Ishikawa (cell line): ENCODE results near the gene GATB.

ENCODE experiments used
- CEBPB ChIP-seq: IDR thresholded peaks from 2 replicates; pipeline ENCODE4 v1.6.1; 2012
- CREB1 ChIP-seq: IDR thresholded peaks from 2 replicates; pipeline ENCODE4 v1.6.1; 2012; ENCODE audit warnings: low read depth
- EGR1 ChIP-seq: IDR thresholded peaks from 2 replicates; pipeline ENCODE4 v1.6.1; 2012
- EP300 ChIP-seq: IDR thresholded peaks from 2 replicates; pipeline ENCODE4 v1.6.1; 2012; ENCODE audit warnings: borderline replicate concordance
- FOXM1 ChIP-seq: IDR thresholded peaks from 2 replicates; pipeline ENCODE4 v1.6.1; 2012; ENCODE audit warnings: low read depth, borderline replicate concordance
- NFIC ChIP-seq: IDR thresholded peaks from 2 replicates; pipeline ENCODE4 v1.6.1; 2012
- RAD21 ChIP-seq: IDR thresholded peaks from 2 replicates; pipeline ENCODE4 v1.6.1; 2012; ENCODE audit warnings: low read depth
- REST ChIP-seq: IDR thresholded peaks from 2 replicates; pipeline ENCODE4 v1.6.1; 2012; ENCODE audit warnings: low read depth, mild to moderate bottlenecking
- TAF1 ChIP-seq: IDR thresholded peaks from 2 replicates; pipeline ENCODE4 v1.6.1; 2012; ENCODE audit warnings: low read depth, mild to moderate bottlenecking
- TCF12 ChIP-seq: IDR thresholded peaks from 2 replicates; pipeline ENCODE4 v1.6.1; 2012; ENCODE audit warnings: low read depth
- TEAD4 ChIP-seq: IDR thresholded peaks from 2 replicates; pipeline ENCODE4 v1.6.1; 2012
- YY1 ChIP-seq: IDR thresholded peaks from 2 replicates; pipeline ENCODE4 v1.6.1; 2012; ENCODE audit warnings: low read depth
- ZBTB7A ChIP-seq: IDR thresholded peaks from 2 replicates; pipeline ENCODE4 v1.6.1; 2012; ENCODE audit warnings: low read depth
- TF ChIP-seq, protein P1 (sequence below): IDR thresholded peaks from 2 replicates; pipeline ENCODE4 v1.6.1; 2012
- TF ChIP-seq, protein P2 (sequence below): IDR thresholded peaks from 2 replicates; pipeline ENCODE4 v1.6.1; 2012

The GATB gene

DNA sequence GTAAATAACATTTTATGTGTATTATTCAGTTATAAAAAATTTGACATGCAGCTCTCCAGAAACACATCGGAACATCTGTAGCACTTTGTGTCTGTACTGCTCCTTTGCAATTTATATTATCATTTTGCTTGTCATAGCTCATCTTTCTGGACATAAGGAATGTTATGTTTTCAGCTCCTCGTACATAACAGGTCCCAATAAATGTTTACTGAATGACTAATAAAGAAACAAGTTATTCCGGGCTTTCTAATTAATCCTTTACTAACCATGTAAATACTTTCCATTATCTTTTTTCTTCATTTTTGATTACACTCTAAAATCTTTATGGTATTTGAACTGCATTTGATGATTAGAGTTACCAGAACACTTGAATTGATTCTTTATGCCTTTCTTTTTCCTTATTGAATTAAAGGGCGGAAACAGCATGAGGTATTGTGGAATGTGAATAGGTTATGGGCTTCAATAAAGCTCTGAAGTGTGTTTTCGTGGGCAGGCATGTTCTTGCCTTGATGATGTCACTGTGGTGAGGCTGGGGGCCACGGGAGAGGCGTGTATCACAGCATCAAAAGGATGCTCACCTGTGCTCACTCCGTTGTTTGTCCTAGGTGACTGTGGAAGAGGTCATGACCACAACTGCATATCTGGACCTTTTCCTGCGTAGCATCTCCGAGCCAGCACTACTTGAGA lies 131.6 kb downstream of the GATB start:
- TF ChIP-seq CEBPB (no peak), TCF12 (no peak), TAF1 (no peak), EP300 (no peak), FOXM1 (no peak)
- TF ChIP-seq, protein P1, sequence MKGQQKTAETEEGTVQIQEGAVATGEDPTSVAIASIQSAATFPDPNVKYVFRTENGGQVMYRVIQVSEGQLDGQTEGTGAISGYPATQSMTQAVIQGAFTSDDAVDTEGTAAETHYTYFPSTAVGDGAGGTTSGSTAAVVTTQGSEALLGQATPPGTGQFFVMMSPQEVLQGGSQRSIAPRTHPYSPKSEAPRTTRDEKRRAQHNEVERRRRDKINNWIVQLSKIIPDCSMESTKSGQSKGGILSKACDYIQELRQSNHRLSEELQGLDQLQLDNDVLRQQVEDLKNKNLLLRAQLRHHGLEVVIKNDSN = no peak
- TF ChIP-seq, protein P2, sequence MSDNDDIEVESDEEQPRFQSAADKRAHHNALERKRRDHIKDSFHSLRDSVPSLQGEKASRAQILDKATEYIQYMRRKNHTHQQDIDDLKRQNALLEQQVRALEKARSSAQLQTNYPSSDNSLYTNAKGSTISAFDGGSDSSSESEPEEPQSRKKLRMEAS = no peak

DNA sequence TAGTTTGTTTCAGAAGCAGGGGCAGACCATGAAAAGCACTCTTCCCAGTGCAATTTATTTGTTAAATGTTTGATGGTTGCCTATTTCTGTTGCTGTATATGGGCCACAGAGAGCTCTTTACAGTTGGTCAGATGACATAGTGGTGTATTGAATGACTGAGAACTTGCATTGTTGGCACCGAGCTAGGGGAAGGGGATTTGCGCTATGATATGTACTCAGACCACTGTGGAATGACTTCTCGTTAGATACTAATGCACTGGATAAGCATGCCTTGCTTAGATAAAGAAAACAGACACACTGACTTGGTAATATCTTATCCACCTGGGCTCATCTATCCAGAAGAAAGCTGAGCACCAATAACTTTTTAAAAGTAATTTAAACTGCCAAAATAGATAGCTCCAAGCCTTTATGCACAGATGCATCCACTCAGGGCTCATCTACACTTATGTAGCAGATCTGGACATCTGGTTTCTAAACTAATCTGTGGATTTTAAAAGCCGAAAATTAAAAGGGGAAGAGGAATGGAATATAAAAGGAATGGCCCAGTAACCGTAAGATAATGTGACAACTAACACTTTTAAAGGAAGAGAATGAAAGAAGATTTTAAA lies 132.7 kb downstream of the GATB start:
- TF ChIP-seq TCF12 (no peak), TEAD4 (no peak), EGR1 (no peak), NFIC (no peak), FOXM1 (no peak), RAD21 (no peak), EP300 (no peak), CEBPB (no peak), REST (no peak), YY1 (no peak), ZBTB7A (no peak), CREB1 (no peak), TAF1 (no peak)
- TF ChIP-seq, protein P1 = no peak
- TF ChIP-seq, protein P2 = no peak

GRCh38 chr4:151627491-151627890 lies 133.3 kb downstream of the GATB start:
- TF ChIP-seq CREB1 (no peak), TAF1 (no peak), REST (no peak), EGR1 (no peak), TEAD4 (no peak), NFIC (no peak), EP300 (no peak), FOXM1 (no peak), TCF12 (no peak), RAD21 (no peak), ZBTB7A (no peak), YY1 (no peak)
- TF ChIP-seq, protein P2 = no peak
- TF ChIP-seq, protein P1 = no peak

GRCh38 chr4:151626751-151627150 lies 134.1 kb downstream of the GATB start:
- TF ChIP-seq EGR1 (no peak), EP300 (no peak), CREB1 (no peak), TAF1 (no peak), YY1 (no peak), FOXM1 (no peak), REST (no peak), RAD21 (no peak), TCF12 (no peak), TEAD4 (no peak)
- TF ChIP-seq, protein P2 = no peak
- TF ChIP-seq, protein P1 = no peak
